Measurements from ENCODE around the gene AHRR. TPM values are rescaled to one million over a fixed set of nuclear protein-coding genes. Genes with fewer than 3 reads are reported as not detected.
A peak's percentile ranks its signal among the peaks of the same experiment; 100 is the strongest.

Gene AHRR
- total and polyA plus RNA-seq, 10 of the 15 experiments (the other 5 are each of a cell fraction or from before 2014, with no cell fraction given) = 0.90 to 35.2 (median 19.2) TPM

DNA sequence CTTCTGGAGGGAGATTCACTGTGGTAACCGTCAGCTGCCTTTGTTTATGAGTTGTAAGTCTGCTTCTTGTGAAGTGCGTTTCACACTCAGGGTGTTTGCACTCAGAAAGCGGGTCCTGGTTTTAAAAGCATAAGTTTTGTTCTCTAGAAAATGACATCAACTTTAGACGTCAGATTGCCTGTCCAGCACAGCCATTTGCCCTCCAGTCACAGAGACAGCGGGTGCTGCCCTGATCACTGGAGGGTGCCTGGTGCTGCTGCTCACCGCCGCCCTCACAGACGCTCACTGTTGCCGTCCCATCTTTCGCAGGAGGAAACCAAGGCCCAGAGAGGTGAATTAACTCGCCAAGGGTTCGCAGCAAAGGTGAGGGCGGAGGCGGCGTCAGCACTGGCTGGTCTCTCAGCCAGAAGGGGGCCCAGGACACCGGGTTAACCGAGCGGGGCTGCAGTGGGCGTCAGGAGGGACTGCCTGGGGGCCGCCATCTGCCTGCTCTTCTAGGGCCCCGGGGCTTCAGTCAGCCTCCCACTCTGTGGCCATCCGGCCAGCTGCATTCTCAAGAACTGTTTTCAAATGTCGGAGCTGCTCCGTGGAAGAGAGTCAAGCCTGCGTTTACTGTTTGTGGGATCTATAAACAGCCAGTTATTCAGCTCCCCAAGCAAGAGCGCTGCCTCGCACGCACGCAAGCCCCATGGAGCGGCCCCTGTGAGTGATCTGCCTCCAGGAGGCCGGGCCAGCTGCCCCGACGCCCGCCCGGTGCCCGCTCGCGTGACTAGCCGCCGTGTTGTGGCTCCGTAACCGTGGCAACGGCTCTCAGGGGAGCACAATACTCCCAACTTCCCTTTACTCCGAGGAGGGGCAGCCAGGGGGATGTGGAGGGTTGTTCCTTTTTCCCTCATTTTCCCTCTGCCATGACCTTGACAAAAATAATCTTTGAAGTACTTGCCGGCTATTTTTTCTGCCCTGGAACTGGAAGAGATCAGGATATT lies 78.1 kb downstream of the AHRR start (continued):
- TF ChIP-seq, protein P1, sequence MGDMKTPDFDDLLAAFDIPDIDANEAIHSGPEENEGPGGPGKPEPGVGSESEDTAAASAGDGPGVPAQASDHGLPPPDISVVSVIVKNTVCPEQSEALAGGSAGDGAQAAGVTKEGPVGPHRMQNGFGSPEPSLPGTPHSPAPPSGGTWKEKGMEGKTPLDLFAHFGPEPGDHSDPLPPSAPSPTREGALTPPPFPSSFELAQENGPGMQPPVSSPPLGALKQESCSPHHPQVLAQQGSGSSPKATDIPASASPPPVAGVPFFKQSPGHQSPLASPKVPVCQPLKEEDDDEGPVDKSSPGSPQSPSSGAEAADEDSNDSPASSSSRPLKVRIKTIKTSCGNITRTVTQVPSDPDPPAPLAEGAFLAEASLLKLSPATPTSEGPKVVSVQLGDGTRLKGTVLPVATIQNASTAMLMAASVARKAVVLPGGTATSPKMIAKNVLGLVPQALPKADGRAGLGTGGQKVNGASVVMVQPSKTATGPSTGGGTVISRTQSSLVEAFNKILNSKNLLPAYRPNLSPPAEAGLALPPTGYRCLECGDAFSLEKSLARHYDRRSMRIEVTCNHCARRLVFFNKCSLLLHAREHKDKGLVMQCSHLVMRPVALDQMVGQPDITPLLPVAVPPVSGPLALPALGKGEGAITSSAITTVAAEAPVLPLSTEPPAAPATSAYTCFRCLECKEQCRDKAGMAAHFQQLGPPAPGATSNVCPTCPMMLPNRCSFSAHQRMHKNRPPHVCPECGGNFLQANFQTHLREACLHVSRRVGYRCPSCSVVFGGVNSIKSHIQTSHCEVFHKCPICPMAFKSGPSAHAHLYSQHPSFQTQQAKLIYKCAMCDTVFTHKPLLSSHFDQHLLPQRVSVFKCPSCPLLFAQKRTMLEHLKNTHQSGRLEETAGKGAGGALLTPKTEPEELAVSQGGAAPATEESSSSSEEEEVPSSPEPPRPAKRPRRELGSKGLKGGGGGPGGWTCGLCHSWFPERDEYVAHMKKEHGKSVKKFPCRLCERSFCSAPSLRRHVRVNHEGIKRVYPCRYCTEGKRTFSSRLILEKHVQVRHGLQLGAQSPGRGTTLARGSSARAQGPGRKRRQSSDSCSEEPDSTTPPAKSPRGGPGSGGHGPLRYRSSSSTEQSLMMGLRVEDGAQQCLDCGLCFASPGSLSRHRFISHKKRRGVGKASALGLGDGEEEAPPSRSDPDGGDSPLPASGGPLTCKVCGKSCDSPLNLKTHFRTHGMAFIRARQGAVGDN (IDR thresholded peaks at IDR 0.05) = peak; percentile 97
- TF ChIP-seq BMI1 (IDR thresholded peaks at IDR 0.05; ENCODE audit: borderline replicate concordance) (peak; percentile 97), POLR2A (IDR thresholded peaks at IDR 0.05; ENCODE audit: low read depth, low read length) (peak; percentile 63), GATAD2B (conservative IDR thresholded peaks at IDR 0.05; ENCODE audit: low read depth) (peak; percentile 90), MXI1 (IDR thresholded peaks at IDR 0.05; ENCODE audit: low read depth, low read length) (peak; percentile 76; the same call in 1 of the 2 replicates), KAT2A (conservative IDR thresholded peaks at IDR 0.05; ENCODE audit: control insufficient read depth, low read depth, low read length) (no peak), ZNF207 (IDR thresholded peaks at IDR 0.05; ENCODE audit: borderline replicate concordance) (no peak), RAD51 (IDR thresholded peaks at IDR 0.05) (0 out of 2 replicates have a peak, but pooled peaks have one; percentile 0), ZNF24 (IDR thresholded peaks at IDR 0.05) (no peak), SREBF2 (IDR thresholded peaks at IDR 0.05; ENCODE audit: low read length) (0 out of 2 replicates have a peak, but pooled peaks have one; percentile 7), YY1 (IDR thresholded peaks at IDR 0.05; ENCODE audit: low read depth, low read length) (peak; percentile 73)
- TF ChIP-seq, protein P2, sequence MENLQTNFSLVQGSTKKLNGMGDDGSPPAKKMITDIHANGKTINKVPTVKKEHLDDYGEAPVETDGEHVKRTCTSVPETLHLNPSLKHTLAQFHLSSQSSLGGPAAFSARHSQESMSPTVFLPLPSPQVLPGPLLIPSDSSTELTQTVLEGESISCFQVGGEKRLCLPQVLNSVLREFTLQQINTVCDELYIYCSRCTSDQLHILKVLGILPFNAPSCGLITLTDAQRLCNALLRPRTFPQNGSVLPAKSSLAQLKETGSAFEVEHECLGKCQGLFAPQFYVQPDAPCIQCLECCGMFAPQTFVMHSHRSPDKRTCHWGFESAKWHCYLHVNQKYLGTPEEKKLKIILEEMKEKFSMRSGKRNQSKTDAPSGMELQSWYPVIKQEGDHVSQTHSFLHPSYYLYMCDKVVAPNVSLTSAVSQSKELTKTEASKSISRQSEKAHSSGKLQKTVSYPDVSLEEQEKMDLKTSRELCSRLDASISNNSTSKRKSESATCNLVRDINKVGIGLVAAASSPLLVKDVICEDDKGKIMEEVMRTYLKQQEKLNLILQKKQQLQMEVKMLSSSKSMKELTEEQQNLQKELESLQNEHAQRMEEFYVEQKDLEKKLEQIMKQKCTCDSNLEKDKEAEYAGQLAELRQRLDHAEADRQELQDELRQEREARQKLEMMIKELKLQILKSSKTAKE (IDR thresholded peaks at IDR 0.05; ENCODE audit: low read depth, poor library complexity, severe bottlenecking) = peak; percentile 58
- TF ChIP-seq, protein P3, sequence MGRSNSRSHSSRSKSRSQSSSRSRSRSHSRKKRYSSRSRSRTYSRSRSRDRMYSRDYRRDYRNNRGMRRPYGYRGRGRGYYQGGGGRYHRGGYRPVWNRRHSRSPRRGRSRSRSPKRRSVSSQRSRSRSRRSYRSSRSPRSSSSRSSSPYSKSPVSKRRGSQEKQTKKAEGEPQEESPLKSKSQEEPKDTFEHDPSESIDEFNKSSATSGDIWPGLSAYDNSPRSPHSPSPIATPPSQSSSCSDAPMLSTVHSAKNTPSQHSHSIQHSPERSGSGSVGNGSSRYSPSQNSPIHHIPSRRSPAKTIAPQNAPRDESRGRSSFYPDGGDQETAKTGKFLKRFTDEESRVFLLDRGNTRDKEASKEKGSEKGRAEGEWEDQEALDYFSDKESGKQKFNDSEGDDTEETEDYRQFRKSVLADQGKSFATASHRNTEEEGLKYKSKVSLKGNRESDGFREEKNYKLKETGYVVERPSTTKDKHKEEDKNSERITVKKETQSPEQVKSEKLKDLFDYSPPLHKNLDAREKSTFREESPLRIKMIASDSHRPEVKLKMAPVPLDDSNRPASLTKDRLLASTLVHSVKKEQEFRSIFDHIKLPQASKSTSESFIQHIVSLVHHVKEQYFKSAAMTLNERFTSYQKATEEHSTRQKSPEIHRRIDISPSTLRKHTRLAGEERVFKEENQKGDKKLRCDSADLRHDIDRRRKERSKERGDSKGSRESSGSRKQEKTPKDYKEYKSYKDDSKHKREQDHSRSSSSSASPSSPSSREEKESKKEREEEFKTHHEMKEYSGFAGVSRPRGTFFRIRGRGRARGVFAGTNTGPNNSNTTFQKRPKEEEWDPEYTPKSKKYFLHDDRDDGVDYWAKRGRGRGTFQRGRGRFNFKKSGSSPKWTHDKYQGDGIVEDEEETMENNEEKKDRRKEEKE (IDR thresholded peaks at IDR 0.05) = no peak
- TF ChIP-seq, protein P4, sequence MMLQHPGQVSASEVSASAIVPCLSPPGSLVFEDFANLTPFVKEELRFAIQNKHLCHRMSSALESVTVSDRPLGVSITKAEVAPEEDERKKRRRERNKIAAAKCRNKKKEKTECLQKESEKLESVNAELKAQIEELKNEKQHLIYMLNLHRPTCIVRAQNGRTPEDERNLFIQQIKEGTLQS (IDR thresholded peaks at IDR 0.05; ENCODE audit: borderline replicate concordance, extremely low read depth, low read depth, low read length) = no peak
- TF ChIP-seq, protein P5, sequence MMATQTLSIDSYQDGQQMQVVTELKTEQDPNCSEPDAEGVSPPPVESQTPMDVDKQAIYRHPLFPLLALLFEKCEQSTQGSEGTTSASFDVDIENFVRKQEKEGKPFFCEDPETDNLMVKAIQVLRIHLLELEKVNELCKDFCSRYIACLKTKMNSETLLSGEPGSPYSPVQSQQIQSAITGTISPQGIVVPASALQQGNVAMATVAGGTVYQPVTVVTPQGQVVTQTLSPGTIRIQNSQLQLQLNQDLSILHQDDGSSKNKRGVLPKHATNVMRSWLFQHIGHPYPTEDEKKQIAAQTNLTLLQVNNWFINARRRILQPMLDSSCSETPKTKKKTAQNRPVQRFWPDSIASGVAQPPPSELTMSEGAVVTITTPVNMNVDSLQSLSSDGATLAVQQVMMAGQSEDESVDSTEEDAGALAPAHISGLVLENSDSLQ (IDR thresholded peaks at IDR 0.05) = peak; percentile 64; the same call in 1 of the 2 replicates
- TF ChIP-seq, protein P6, sequence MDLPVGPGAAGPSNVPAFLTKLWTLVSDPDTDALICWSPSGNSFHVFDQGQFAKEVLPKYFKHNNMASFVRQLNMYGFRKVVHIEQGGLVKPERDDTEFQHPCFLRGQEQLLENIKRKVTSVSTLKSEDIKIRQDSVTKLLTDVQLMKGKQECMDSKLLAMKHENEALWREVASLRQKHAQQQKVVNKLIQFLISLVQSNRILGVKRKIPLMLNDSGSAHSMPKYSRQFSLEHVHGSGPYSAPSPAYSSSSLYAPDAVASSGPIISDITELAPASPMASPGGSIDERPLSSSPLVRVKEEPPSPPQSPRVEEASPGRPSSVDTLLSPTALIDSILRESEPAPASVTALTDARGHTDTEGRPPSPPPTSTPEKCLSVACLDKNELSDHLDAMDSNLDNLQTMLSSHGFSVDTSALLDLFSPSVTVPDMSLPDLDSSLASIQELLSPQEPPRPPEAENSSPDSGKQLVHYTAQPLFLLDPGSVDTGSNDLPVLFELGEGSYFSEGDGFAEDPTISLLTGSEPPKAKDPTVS (IDR thresholded peaks at IDR 0.05; ENCODE audit: low read depth, low read length) = no peak

Data from GM12878 (cell line).